WTC11 (cell line): ENCODE data around the gene TEX44. TPM values are rescaled to one million over a fixed set of nuclear protein-coding genes. Genes with fewer than 3 reads are reported as not detected.

Experiments used
- ATAC-seq: fragments of 200-7000 bp; cut with Tn5 transposase; 2 replicates; pipeline ENCODE4 v1.10.0; 2021; ENCODE audit warnings: mild to moderate bottlenecking, moderate library complexity
- CTCF ChIA-PET: fragments of 300-600 bp; sonication (Branson Sonifier 250); formaldehyde crosslinking; loops from one replicate; lab custom pipeline; 2021; ENCODE audit warnings: antibody characterized with exemption; lab: Charles Lee
- POLR2A ChIA-PET: fragments of 350-600 bp; sonication (Branson Sonifier 250); formaldehyde crosslinking; loops from one replicate; lab custom pipeline; 2021; ENCODE audit warnings: antibody characterized with exemption; lab: Charles Lee
- DNase-seq: peaks from one replicate; pipeline ENCODE4 v3.0.0; 2021; ENCODE audit warnings: low spot score
- H3K27ac Mint-ChIP-seq: 2 replicates; pipeline ENCODE4 v1.8.0; 2021; ENCODE audit warnings: mixed read lengths
- H3K27me3 Mint-ChIP-seq: 2 replicates; pipeline ENCODE4 v1.8.0; 2021; ENCODE audit warnings: low read depth, mild to moderate bottlenecking, moderate library complexity, mixed read lengths
- H3K36me3 Mint-ChIP-seq: 2 replicates; pipeline ENCODE4 v1.8.0; 2021; ENCODE audit warnings: mixed read lengths
- H3K4me1 Mint-ChIP-seq: 2 replicates; pipeline ENCODE4 v1.8.0; 2022; ENCODE audit warnings: mixed read lengths
- H3K4me3 Mint-ChIP-seq: 2 replicates; pipeline ENCODE4 v1.8.0; 2021; ENCODE audit warnings: mild to moderate bottlenecking, moderate library complexity, mixed read lengths
- H3K9me3 Mint-ChIP-seq: 2 replicates; pipeline ENCODE4 v1.8.0; 2021; ENCODE audit warnings: mixed read lengths
- CREM ChIP-seq: sonication (generic); formaldehyde crosslinking; IDR thresholded peaks from 2 replicates; pipeline ENCODE4 v1.8.1; 2022; ENCODE audit warnings: mild to moderate bottlenecking, missing genetic modification reagents, moderate library complexity
- E2F4 ChIP-seq: sonication (generic); formaldehyde crosslinking; IDR thresholded peaks from 2 replicates; pipeline ENCODE4 v1.8.1; 2022; ENCODE audit warnings: low read depth, mild to moderate bottlenecking, moderate library complexity, missing genetic modification reagents, borderline replicate concordance
- ERG ChIP-seq: fragments of 250-450 bp; sonication (Bioruptor Pico); IDR thresholded peaks from 2 replicates; pipeline ENCODE4 v1.8.0; 2021; ENCODE audit warnings: mild to moderate bottlenecking
- ETV6 ChIP-seq: sonication (generic); formaldehyde crosslinking; IDR thresholded peaks from 2 replicates; pipeline ENCODE4 v1.8.1; 2022; ENCODE audit warnings: mild to moderate bottlenecking, missing genetic modification reagents
- FOXK1 ChIP-seq: sonication (generic); formaldehyde crosslinking; IDR thresholded peaks from 2 replicates; pipeline ENCODE4 v1.8.0; 2022; ENCODE audit warnings: mild to moderate bottlenecking, moderate library complexity, missing genetic modification reagents
- GABPB1 ChIP-seq: sonication (generic); formaldehyde crosslinking; IDR thresholded peaks from 2 replicates; pipeline ENCODE4 v1.8.1; 2023; ENCODE audit warnings: mild to moderate bottlenecking, missing genetic modification reagents
- GRHL2 ChIP-seq: fragments of 250-450 bp; sonication (Bioruptor Pico); IDR thresholded peaks from 2 replicates; pipeline ENCODE4 v1.8.0; 2022; ENCODE audit warnings: mild to moderate bottlenecking, moderate library complexity; ENCODE audit not compliant: insufficient replicate concordance, severe bottlenecking
- HMGA2 ChIP-seq: fragments of 250-450 bp; sonication (Bioruptor Pico); IDR thresholded peaks from 2 replicates; pipeline ENCODE4 v1.4.0; 2021; ENCODE audit warnings: mild to moderate bottlenecking, moderate library complexity
- JUN ChIP-seq: sonication (generic); formaldehyde crosslinking; IDR thresholded peaks from 2 replicates; pipeline ENCODE4 v1.8.0; 2023; ENCODE audit warnings: mild to moderate bottlenecking, missing genetic modification reagents
- KAT7 ChIP-seq: sonication (generic); formaldehyde crosslinking; IDR thresholded peaks from 2 replicates; pipeline ENCODE4 v1.8.1; 2023; ENCODE audit warnings: missing genetic modification reagents, mild to moderate bottlenecking, borderline replicate concordance
- MYBL2 ChIP-seq: sonication (generic); formaldehyde crosslinking; IDR thresholded peaks from 2 replicates; pipeline ENCODE4 v1.8.1; 2023; ENCODE audit warnings: mild to moderate bottlenecking, moderate library complexity, missing genetic modification reagents
- NFE2L1 ChIP-seq: sonication (generic); formaldehyde crosslinking; IDR thresholded peaks from 2 replicates; pipeline ENCODE4 v1.8.1; 2023; ENCODE audit warnings: missing genetic modification reagents
- OVOL2 ChIP-seq: fragments of 250-450 bp; sonication (Bioruptor Pico); IDR thresholded peaks from 2 replicates; pipeline ENCODE4 v1.9.0; 2021; ENCODE audit warnings: mild to moderate bottlenecking, borderline replicate concordance
- RORB ChIP-seq: fragments of 250-450 bp; sonication (Bioruptor Pico); IDR thresholded peaks from 2 replicates; pipeline ENCODE4 v1.9.0; 2021; ENCODE audit warnings: mild to moderate bottlenecking
- SMAD3 ChIP-seq: sonication (generic); formaldehyde crosslinking; IDR thresholded peaks from 2 replicates; pipeline ENCODE4 v1.8.0; 2022; ENCODE audit warnings: missing genetic modification reagents, mild to moderate bottlenecking, borderline replicate concordance
- TEAD4 ChIP-seq: sonication (generic); formaldehyde crosslinking; IDR thresholded peaks from 2 replicates; pipeline ENCODE4 v1.8.0; 2022; ENCODE audit warnings: mild to moderate bottlenecking, missing genetic modification reagents
- USF1 ChIP-seq: sonication (generic); formaldehyde crosslinking; IDR thresholded peaks from 2 replicates; pipeline ENCODE4 v1.8.0; 2022; ENCODE audit warnings: mild to moderate bottlenecking, missing genetic modification reagents
- ZBTB21 ChIP-seq: sonication (generic); formaldehyde crosslinking; IDR thresholded peaks from 2 replicates; pipeline ENCODE4 v1.8.1; 2023; ENCODE audit warnings: mild to moderate bottlenecking, missing genetic modification reagents, borderline replicate concordance
- ZNF121 ChIP-seq: sonication (generic); formaldehyde crosslinking; IDR thresholded peaks from 2 replicates; pipeline ENCODE4 v1.8.0; 2023; ENCODE audit warnings: missing genetic modification reagents
- ZNF317 ChIP-seq: sonication (generic); formaldehyde crosslinking; IDR thresholded peaks from 2 replicates; pipeline ENCODE4 v1.8.1; 2023; ENCODE audit warnings: low read depth, mild to moderate bottlenecking, moderate library complexity, missing genetic modification reagents, borderline replicate concordance
- total RNA-seq: library from RNA; stranded (reverse); gene quantifications from 3 replicates; pipeline ENCODE4 v1.2.3, GENCODE V29; 2021
- TF ChIP-seq, protein P1 (sequence below): sonication (generic); formaldehyde crosslinking; IDR thresholded peaks from 2 replicates; pipeline ENCODE4 v1.8.1; 2023; ENCODE audit warnings: mild to moderate bottlenecking, moderate library complexity, missing genetic modification reagents
- TF ChIP-seq, protein P2 (sequence below): sonication (generic); formaldehyde crosslinking; IDR thresholded peaks from 2 replicates; pipeline ENCODE4 v1.8.1; 2022; ENCODE audit warnings: mild to moderate bottlenecking, missing genetic modification reagents, moderate library complexity, borderline replicate concordance
- TF ChIP-seq, protein P3 (sequence below): sonication (generic); formaldehyde crosslinking; IDR thresholded peaks from 2 replicates; pipeline ENCODE4 v1.8.1; 2022; ENCODE audit warnings: mild to moderate bottlenecking, moderate library complexity, missing genetic modification reagents
- TF ChIP-seq, protein P4 (sequence below): sonication (generic); formaldehyde crosslinking; IDR thresholded peaks from 2 replicates; pipeline ENCODE4 v1.8.0; 2022; ENCODE audit warnings: mild to moderate bottlenecking, missing genetic modification reagents

Gene TEX44
- total RNA-seq, 1 experiment from 2014 or later: not detected

GRCh38 chr2:231545105-231545902, 47.4 kb upstream of the TEX44 start:
- Mint-ChIP-seq H3K9me3 (peaks cover 18% of the 10 kb centered on the region), H3K27ac (no peak overlapping the region), H3K4me1 (no peaks in the 10 kb centered on the region), H3K4me3 (no peak overlapping the region), H3K27me3 (no peaks in the 10 kb centered on the region), H3K36me3 (no peaks in the 10 kb centered on the region; the same call in 1 of the 2 replicates)
- DNase-seq (no peak), ATAC-seq (no peak)
- CTCF ChIA-PET: interaction anchor here (0.8 to 1.1 kb wide), 2 partner anchors 15 to 28 kb away, joined by 3 to 5 read pairs; partner anchors contain the start of gene NMUR1
- POLR2A ChIA-PET: interaction anchor here (0.9 kb wide), 1 partner anchor 212 kb away, joined by 3 read pairs; no protein-coding TSS in a partner anchor
- TF ChIP-seq MYBL2 (CRISPR knock-in tag) (no peak), TEAD4 (CRISPR knock-in tag) (no peak), OVOL2 (no peak), HMGA2 (CRISPR knock-in tag) (no peak), E2F4 (no peak), USF1 (CRISPR knock-in tag) (no peak), FOXK1 (CRISPR knock-in tag) (no peak), ETV6 (CRISPR knock-in tag) (no peak), GRHL2 (CRISPR knock-in tag) (no peak), RORB (CRISPR knock-in tag) (no peak), SMAD3 (no peak)
- TF ChIP-seq, protein P1, sequence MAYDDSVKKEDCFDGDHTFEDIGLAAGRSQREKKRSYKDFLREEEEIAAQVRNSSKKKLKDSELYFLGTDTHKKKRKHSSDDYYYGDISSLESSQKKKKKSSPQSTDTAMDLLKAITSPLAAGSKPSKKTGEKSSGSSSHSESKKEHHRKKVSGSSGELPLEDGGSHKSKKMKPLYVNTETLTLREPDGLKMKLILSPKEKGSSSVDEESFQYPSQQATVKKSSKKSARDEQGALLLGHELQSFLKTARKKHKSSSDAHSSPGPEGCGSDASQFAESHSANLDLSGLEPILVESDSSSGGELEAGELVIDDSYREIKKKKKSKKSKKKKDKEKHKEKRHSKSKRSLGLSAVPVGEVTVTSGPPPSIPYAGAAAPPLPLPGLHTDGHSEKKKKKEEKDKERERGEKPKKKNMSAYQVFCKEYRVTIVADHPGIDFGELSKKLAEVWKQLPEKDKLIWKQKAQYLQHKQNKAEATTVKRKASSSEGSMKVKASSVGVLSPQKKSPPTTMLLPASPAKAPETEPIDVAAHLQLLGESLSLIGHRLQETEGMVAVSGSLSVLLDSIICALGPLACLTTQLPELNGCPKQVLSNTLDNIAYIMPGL: no peak
- TF ChIP-seq, protein P2, sequence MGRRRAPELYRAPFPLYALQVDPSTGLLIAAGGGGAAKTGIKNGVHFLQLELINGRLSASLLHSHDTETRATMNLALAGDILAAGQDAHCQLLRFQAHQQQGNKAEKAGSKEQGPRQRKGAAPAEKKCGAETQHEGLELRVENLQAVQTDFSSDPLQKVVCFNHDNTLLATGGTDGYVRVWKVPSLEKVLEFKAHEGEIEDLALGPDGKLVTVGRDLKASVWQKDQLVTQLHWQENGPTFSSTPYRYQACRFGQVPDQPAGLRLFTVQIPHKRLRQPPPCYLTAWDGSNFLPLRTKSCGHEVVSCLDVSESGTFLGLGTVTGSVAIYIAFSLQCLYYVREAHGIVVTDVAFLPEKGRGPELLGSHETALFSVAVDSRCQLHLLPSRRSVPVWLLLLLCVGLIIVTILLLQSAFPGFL (CRISPR knock-in tag): no peak

DNA sequence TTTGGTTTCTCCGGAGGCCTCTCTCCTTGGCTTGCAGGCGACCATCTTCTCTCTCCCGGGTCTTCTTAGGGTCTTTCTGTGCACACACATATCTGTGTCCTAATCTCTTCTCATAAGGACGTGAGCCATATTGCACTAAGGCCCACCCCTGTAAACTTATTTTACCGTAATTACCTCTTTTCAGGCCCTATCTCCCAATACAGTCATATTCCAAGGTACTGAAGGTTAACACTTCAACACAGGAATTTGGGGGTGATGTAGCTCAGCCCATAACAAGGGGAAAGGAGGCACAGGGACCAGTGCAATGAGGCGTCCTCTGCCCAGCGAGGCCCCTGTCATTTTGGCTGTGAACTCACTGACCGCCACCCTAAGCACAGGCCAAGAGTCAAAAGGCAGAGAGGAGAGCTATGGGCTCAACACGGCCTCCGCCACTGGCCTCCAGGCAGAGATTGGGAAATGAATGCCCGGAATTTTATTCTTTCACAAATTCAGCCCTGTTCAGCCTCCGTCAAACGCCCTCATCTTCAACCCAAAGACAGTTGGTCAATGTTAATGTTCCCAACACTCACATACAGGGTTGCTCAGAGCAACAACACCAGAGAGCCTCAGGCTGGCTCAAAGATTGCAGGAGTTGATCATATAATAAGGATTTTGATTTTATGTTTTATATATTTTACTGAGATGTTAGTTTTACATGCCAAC, 46.5 kb upstream of the TEX44 start:
- Mint-ChIP-seq H3K4me1 (no peaks in the 10 kb centered on the region), H3K27me3 (no peaks in the 10 kb centered on the region), H3K27ac (no peak overlapping the region), H3K4me3 (no peak overlapping the region), H3K9me3 (peaks cover 19% of the 10 kb centered on the region), H3K36me3 (no peaks in the 10 kb centered on the region; the same call in 1 of the 2 replicates)
- no peak for DNase-seq
- ChIA-PET CTCF (interaction anchor here (0.6 to 1.1 kb wide), 2 partner anchors 29 to 619 kb away, joined by 5 read pairs; no protein-coding TSS in a partner anchor), POLR2A (no interaction called here)
- no peak for ATAC-seq
- TF ChIP-seq, protein P3, sequence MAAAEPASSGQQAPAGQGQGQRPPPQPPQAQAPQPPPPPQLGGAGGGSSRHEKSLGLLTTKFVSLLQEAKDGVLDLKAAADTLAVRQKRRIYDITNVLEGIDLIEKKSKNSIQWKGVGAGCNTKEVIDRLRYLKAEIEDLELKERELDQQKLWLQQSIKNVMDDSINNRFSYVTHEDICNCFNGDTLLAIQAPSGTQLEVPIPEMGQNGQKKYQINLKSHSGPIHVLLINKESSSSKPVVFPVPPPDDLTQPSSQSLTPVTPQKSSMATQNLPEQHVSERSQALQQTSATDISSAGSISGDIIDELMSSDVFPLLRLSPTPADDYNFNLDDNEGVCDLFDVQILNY (CRISPR knock-in tag): no peak
- TF ChIP-seq TEAD4 (CRISPR knock-in tag) (no peak), CREM (CRISPR knock-in tag) (no peak), HMGA2 (CRISPR knock-in tag) (no peak), JUN (CRISPR knock-in tag) (no peak), ZNF317 (CRISPR knock-in tag) (no peak), KAT7 (CRISPR knock-in tag) (no peak), OVOL2 (no peak), ZNF121 (CRISPR knock-in tag) (no peak), MYBL2 (CRISPR knock-in tag) (no peak), GABPB1 (CRISPR knock-in tag) (no peak), FOXK1 (CRISPR knock-in tag) (no peak), NFE2L1 (CRISPR knock-in tag) (no peak), ZBTB21 (no peak), ERG (CRISPR knock-in tag) (no peak)
- TF ChIP-seq, protein P4, sequence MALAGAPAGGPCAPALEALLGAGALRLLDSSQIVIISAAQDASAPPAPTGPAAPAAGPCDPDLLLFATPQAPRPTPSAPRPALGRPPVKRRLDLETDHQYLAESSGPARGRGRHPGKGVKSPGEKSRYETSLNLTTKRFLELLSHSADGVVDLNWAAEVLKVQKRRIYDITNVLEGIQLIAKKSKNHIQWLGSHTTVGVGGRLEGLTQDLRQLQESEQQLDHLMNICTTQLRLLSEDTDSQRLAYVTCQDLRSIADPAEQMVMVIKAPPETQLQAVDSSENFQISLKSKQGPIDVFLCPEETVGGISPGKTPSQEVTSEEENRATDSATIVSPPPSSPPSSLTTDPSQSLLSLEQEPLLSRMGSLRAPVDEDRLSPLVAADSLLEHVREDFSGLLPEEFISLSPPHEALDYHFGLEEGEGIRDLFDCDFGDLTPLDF (CRISPR knock-in tag): no peak
